Measurements from ENCODE around the gene CDKN2B. TPM values are rescaled to one million over a fixed set of nuclear protein-coding genes. Genes with fewer than 3 reads are reported as not detected.
"Not testable (repeated sequence)": the region's sequence is repeated elsewhere in the genome, so short reads cannot be mapped to it uniquely, and the experiment has no call there.

CDKN2B gene
- total and polyA plus RNA-seq, 7 experiments from 2014 or later, result 0.32 to 4.1 (median 1.6) TPM; not detected in 4

DNA sequence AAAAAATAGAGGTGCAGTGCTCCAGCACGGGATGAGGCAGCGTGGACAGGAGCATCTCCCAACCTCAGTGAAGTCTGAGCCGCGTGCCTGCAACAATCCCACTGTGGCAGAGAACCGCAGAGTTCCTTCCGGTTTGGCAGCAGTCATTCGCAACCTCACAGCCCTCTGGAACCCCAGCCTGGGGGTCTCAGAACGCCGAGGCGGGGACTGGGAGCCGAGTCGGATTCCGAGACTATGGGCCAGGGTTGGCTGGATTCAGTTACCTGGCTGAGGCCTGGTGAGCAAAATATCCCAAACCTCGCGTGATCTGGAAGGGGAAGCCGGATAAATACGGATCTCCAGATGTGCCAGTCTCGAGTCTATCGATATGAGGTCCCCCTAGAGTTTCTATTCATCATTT is 41.9 kb downstream of the CDKN2B start:
- H3K4me3 Mint-ChIP-seq, result peak overlapping the region in 3 of 10 donors; percentile 4 to 64 (median 27)
- DNase-seq (no peak), ATAC-seq (no peak)
- H3K9me3 Mint-ChIP-seq, result peaks cover 9 to 95% (median 53%) of the 10 kb centered on the region in 11 donors
- H3K27me3 Mint-ChIP-seq, result peaks cover 91 to 96% (median 95%) of the 10 kb centered on the region in 5 donors
- no peaks in the 10 kb centered on the region for H3K36me3 ChIP-seq (ENCODE audit: control insufficient read depth in 2 of 3, insufficient read depth in 3 of 3, low read length in 3 of 3)
- peaks cover 0 to 32% (median 24%) of the 10 kb centered on the region in 5 donors for H3K36me3 Mint-ChIP-seq
- H3K27me3 ChIP-seq (ENCODE audit: control insufficient read depth in 2 of 2, insufficient read depth in 2 of 2, low read length in 2 of 2), result peaks cover 68 to 79% of the 10 kb centered on the region in 2 donors
- peaks cover 10 to 18% of the 10 kb centered on the region in 2 donors for H3K4me1 ChIP-seq (ENCODE audit: control insufficient read depth in 2 of 2, insufficient read depth in 2 of 2, low read length in 2 of 2)
- ChIA-PET CTCF (no interaction called here), POLR2A (no interaction called here)
- no peak overlapping the region for H3K4me3 ChIP-seq (ENCODE audit: low read length)
- H3K27ac Mint-ChIP-seq, result peak overlapping the region in 7 of 9 donors; percentile 6 to 86 (median 73)
- H3K4me1 Mint-ChIP-seq, result peaks cover 11 to 38% (median 29%) of the 10 kb centered on the region in 7 donors
- no peak overlapping the region for H3K27ac ChIP-seq (ENCODE audit: low read depth, low read length)
- H3K9me3 ChIP-seq (ENCODE audit: control insufficient read depth in 2 of 3, low read length in 3 of 3), result peaks cover 0 to 37% (median 5%) of the 10 kb centered on the region in 3 experiments
- intact Hi-C loops (cut with micrococcal nuclease), result loop anchor here (1.0 to 5.0 kb wide), 4 partner anchors 8 to 135 kb away; no protein-coding TSS in a partner anchor

DNA sequence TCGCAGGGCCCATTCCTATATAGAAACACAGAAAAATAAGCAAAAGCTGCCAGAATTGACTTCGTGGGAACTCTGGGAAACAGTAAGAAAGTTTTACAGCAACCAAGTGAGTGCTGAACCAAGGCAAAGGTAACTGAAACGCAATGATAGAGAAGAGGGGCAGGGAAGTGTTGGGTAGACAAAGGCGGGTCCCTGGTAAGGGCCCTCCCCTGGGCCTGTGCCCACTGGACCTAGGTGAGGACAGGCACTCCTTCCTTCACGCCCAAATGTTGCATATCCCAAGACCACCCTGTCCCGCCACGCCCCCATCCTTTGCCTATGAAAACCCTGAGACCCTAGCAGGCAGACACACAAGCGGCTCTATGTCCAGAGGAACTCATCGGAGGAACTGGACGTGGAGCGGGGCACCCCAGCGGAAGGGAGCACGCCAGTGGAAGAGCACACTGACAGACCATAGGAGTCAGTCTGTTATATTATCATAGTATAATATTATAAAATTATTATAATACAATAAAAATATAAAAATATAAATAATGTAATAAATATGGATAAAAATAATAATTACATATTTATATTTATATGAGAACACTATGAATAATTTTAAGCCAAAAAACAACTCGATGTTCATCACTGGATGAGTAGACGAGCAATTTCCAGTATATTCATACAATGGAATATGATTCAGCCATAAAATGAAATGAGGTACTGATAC is 42.8 kb downstream of the CDKN2B start:
- Mint-ChIP-seq H3K27ac (peak overlapping the region in 6 of 9 donors; percentile 29 to 86 (median 74)), H3K27me3 (peaks cover 91 to 96% (median 95%) of the 10 kb centered on the region in 5 donors), H3K36me3 (peaks cover 0 to 32% (median 22%) of the 10 kb centered on the region in 5 donors), H3K9me3 (peaks cover 9 to 89% (median 49%) of the 10 kb centered on the region in 11 donors), H3K4me1 (peaks cover 11 to 37% (median 28%) of the 10 kb centered on the region in 7 donors), H3K4me3 (peak overlapping the region in 7 of 10 donors; percentile 2 to 64 (median 20))
- Histone ChIP-seq H3K4me3 (ENCODE audit: low read length) (no peak overlapping the region), H3K4me1 (ENCODE audit: control insufficient read depth in 2 of 2, insufficient read depth in 2 of 2, low read length in 2 of 2) (peaks cover 10 to 18% of the 10 kb centered on the region in 2 donors), H3K27me3 (ENCODE audit: control insufficient read depth in 2 of 2, insufficient read depth in 2 of 2, low read length in 2 of 2) (peaks cover 62 to 72% of the 10 kb centered on the region in 2 donors), H3K27ac (ENCODE audit: low read depth, low read length) (no peak overlapping the region), H3K9me3 (ENCODE audit: control insufficient read depth in 2 of 3, low read length in 3 of 3) (peaks cover 0 to 37% (median 5%) of the 10 kb centered on the region in 3 experiments), H3K36me3 (ENCODE audit: control insufficient read depth in 2 of 3, insufficient read depth in 3 of 3, low read length in 3 of 3) (no peaks in the 10 kb centered on the region)
- intact Hi-C loops (cut with micrococcal nuclease), result loop anchor here (5.0 kb wide), 2 partner anchors 44 to 134 kb away; no protein-coding TSS in a partner anchor
- DNase-seq (no peak), ATAC-seq (no peak)
- CTCF ChIA-PET, result interaction anchor here (1.0 kb wide), 1 partner anchor 72 kb away, joined by 3 read pairs; no protein-coding TSS in a partner anchor
- POLR2A ChIA-PET, result interaction anchor here (0.5 kb wide), 1 partner anchor 19 kb away, joined by 3 read pairs; no protein-coding TSS in a partner anchor

- H3K4me3 ChIP-seq (ENCODE audit: low read length), result peak overlapping the region; percentile 33
- peaks cover 10 to 18% of the 10 kb centered on the region in 2 donors for H3K4me1 ChIP-seq (ENCODE audit: control insufficient read depth in 2 of 2, insufficient read depth in 2 of 2, low read length in 2 of 2)
- H3K36me3 Mint-ChIP-seq, result peaks cover 0 to 28% (median 19%) of the 10 kb centered on the region in 5 donors
- peak; percentile 75 for ATAC-seq
- peaks cover 9 to 35% (median 25%) of the 10 kb centered on the region in 7 donors for H3K4me1 Mint-ChIP-seq
- peaks cover 0 to 37% (median 5%) of the 10 kb centered on the region in 3 experiments for H3K9me3 ChIP-seq (ENCODE audit: control insufficient read depth in 2 of 3, low read length in 3 of 3)
- H3K27me3 ChIP-seq (ENCODE audit: control insufficient read depth in 2 of 2, insufficient read depth in 2 of 2, low read length in 2 of 2), result peaks cover 56 to 66% of the 10 kb centered on the region in 2 donors
- H3K36me3 ChIP-seq (ENCODE audit: control insufficient read depth in 2 of 3, insufficient read depth in 3 of 3, low read length in 3 of 3), result no peaks in the 10 kb centered on the region
- H3K4me3 Mint-ChIP-seq, result peak overlapping the region in 9 of 10 donors; percentile 1 to 81 (median 57)
- H3K27ac ChIP-seq (ENCODE audit: low read depth, low read length), result no peak overlapping the region
- intact Hi-C loops (cut with micrococcal nuclease), result loop anchor here (1.0 to 5.0 kb wide), 6 partner anchors 29 to 151 kb away; partner anchors contain the start of genes CDKN2A (in 1 of the 2), CDKN2B (in 1 of the 2) and CDKN2B-AS1 (in 1 of the 2)
- peaks cover 89 to 94% (median 94%) of the 10 kb centered on the region in 5 donors for H3K27me3 Mint-ChIP-seq
- H3K27ac Mint-ChIP-seq, result peak overlapping the region in 5 of 9 donors; percentile 1 to 78 (median 61)
- POLR2A ChIA-PET, result interaction anchor here (0.5 kb wide), 1 partner anchor 18 kb away, joined by 3 read pairs; no protein-coding TSS in a partner anchor
- CTCF ChIA-PET, result interaction anchor here (1.0 kb wide), 1 partner anchor 73 kb away, joined by 3 read pairs; no protein-coding TSS in a partner anchor
- DNase-seq, result peak in 1 of 9 donors; percentile 53
- H3K9me3 Mint-ChIP-seq, result peaks cover 8 to 83% (median 47%) of the 10 kb centered on the region in 11 donors
These were observed 43.6 kb downstream of the CDKN2B start for GRCh38 chr9:21965401-21965951.

DNA sequence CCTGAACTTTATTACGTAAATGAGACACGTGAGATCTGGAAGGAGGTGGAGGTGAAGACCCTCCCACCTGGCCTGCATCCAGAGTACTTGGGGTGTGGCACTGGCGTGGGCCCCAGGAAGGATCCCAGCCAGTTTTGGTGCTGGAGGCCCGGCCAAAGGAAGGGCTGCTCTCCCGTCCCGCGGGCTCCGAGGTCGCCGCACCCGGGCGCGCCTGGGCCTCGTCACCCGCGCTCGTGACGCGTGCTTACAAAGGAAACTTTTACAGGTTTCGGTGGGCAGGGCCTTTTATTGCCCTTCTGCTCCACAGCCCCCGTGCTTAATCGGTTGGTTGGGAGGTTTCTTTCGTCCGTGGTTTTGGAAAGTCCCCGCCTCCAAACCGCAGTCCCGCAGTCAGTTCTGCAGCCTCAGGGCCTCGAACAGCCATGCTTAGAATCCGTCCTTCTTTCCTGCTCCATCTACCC is 44.1 kb downstream of the CDKN2B start:
- Histone ChIP-seq H3K9me3 (ENCODE audit: control insufficient read depth in 2 of 3, low read length in 3 of 3) (peaks cover 0 to 33% (median 5%) of the 10 kb centered on the region in 3 experiments), H3K27me3 (ENCODE audit: control insufficient read depth in 2 of 2, insufficient read depth in 2 of 2, low read length in 2 of 2) (peaks cover 51 to 64% of the 10 kb centered on the region in 2 donors), H3K4me1 (ENCODE audit: control insufficient read depth in 2 of 2, insufficient read depth in 2 of 2, low read length in 2 of 2) (peaks cover 10 to 18% of the 10 kb centered on the region in 2 donors), H3K4me3 (ENCODE audit: low read length) (peak overlapping the region; percentile 33), H3K36me3 (ENCODE audit: control insufficient read depth in 2 of 3, insufficient read depth in 3 of 3, low read length in 3 of 3) (no peaks in the 10 kb centered on the region), H3K27ac (ENCODE audit: low read depth, low read length) (no peak overlapping the region)
- Mint-ChIP-seq H3K36me3 (peaks cover 0 to 25% (median 19%) of the 10 kb centered on the region in 5 donors), H3K27me3 (peaks cover 84 to 94% (median 92%) of the 10 kb centered on the region in 5 donors), H3K27ac (peak overlapping the region in 3 of 9 donors; percentile 65 to 78 (median 74)), H3K9me3 (peaks cover 8 to 77% (median 41%) of the 10 kb centered on the region in 11 donors), H3K4me1 (peaks cover 9 to 35% (median 25%) of the 10 kb centered on the region in 7 donors), H3K4me3 (peak overlapping the region; percentile 1 to 81 (median 54))
- peak; percentile 80 for ATAC-seq
- intact Hi-C loops (cut with micrococcal nuclease), result loop anchor here (1.0 to 5.0 kb wide), 6 partner anchors 30 to 151 kb away; partner anchors contain the start of genes CDKN2A (in 1 of the 2), CDKN2B (in 1 of the 2) and CDKN2B-AS1 (in 1 of the 2)
- ChIA-PET POLR2A (no interaction called here), CTCF (no interaction called here)
- DNase-seq, result peak in 6 of 9 donors; percentile 29 to 70 (median 42)

DNA sequence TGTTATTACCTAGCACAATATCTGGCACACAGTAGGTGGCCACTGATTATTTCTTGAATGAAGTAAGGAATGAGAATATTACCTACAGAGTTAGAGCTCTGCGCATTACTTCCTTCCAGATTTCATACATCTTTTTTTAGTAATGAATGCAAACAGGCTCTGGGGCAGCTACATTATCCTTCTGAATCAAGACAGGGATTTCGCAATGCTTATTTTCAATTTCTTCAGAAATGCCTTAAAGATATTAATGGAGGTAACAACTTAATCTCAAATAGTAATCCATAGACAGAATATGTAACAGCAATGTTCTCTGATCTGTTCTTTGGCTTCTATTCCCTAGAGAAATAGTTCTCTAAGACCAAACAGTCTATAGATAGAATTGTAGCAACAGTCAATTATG is 47.5 kb downstream of the CDKN2B start:
- POLR2A ChIA-PET, result no interaction called here
- Mint-ChIP-seq H3K4me3 (no peak overlapping the region), H3K27me3 (peaks cover 50 to 73% (median 65%) of the 10 kb centered on the region in 5 donors), H3K9me3 (peaks cover 1 to 43% (median 13%) of the 10 kb centered on the region in 11 donors), H3K27ac (no peak overlapping the region), H3K4me1 (peaks cover under 1 to 21% (median 16%) of the 10 kb centered on the region in 7 donors), H3K36me3 (peaks cover 0 to 18% (median 0%) of the 10 kb centered on the region in 5 donors)
- ATAC-seq (no peak), DNase-seq (no peak)
- Histone ChIP-seq H3K27me3 (ENCODE audit: control insufficient read depth in 2 of 2, insufficient read depth in 2 of 2, low read length in 2 of 2) (peaks cover 23 to 32% of the 10 kb centered on the region in 2 donors), H3K9me3 (ENCODE audit: control insufficient read depth in 2 of 3, low read length in 3 of 3) (peaks cover 0 to 6% (median 0%) of the 10 kb centered on the region in 3 experiments), H3K4me3 (ENCODE audit: low read length) (no peak overlapping the region), H3K4me1 (ENCODE audit: control insufficient read depth in 2 of 2, insufficient read depth in 2 of 2, low read length in 2 of 2) (peaks cover 10 to 18% of the 10 kb centered on the region in 2 donors), H3K36me3 (ENCODE audit: control insufficient read depth in 2 of 3, insufficient read depth in 3 of 3, low read length in 3 of 3) (no peaks in the 10 kb centered on the region), H3K27ac (ENCODE audit: low read depth, low read length) (no peak overlapping the region)
- CTCF ChIA-PET, result no interaction called here
- intact Hi-C loops (cut with micrococcal nuclease), result no loop called here

DNA sequence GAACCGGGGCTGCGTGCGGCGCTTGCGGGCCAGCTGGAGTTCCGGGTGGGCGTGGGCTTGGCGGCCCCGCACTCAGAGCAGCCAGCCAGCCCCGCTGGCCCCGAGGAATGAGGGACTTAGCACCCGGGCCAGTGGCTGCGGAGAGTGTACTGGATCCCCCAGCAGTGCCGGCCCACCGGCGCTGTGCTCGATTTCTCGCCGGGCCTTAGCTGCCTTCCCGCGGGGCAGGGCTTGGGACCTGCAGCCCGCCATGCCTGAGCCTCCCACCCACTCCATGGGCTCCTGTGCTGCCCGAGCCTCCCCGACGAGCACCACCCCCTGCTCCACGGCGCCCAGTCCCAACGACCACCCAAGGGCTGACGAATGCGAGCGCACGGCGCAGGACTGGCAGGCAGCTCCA is 49.8 kb downstream of the CDKN2B start:
- H3K36me3 ChIP-seq (ENCODE audit: control insufficient read depth in 2 of 3, insufficient read depth in 3 of 3, low read length in 3 of 3); CTCF ChIA-PET: not testable (repeated sequence)
- peaks cover 33 to 59% (median 42%) of the 10 kb centered on the region in 5 donors for H3K27me3 Mint-ChIP-seq

More for the DNA sequence above, 49.8 kb downstream of the CDKN2B start:
- POLR2A ChIA-PET; H3K27ac ChIP-seq (ENCODE audit: low read depth, low read length); H3K27ac Mint-ChIP-seq; H3K9me3 ChIP-seq (ENCODE audit: control insufficient read depth in 2 of 3, low read length in 3 of 3); H3K4me3 Mint-ChIP-seq; H3K4me1 ChIP-seq (ENCODE audit: control insufficient read depth in 2 of 2, insufficient read depth in 2 of 2, low read length in 2 of 2); H3K4me1 Mint-ChIP-seq; DNase-seq; intact Hi-C loops (cut with micrococcal nuclease); H3K4me3 ChIP-seq (ENCODE audit: low read length); ATAC-seq: not testable (repeated sequence)
- peaks cover 9 to 10% of the 10 kb centered on the region in 2 donors for H3K27me3 ChIP-seq (ENCODE audit: control insufficient read depth in 2 of 2, insufficient read depth in 2 of 2, low read length in 2 of 2)
- Mint-ChIP-seq H3K36me3 (peaks cover 0 to 12% (median 0%) of the 10 kb centered on the region in 5 donors), H3K9me3 (peaks cover 0 to 23% (median 9%) of the 10 kb centered on the region in 11 donors)

Data from naive thymus-derived CD4-positive, alpha-beta T cell (primary cell).